Thymus (tissue), 11 donors: ENCODE results near the gene HPSE. TPM values are rescaled to one million over a fixed set of nuclear protein-coding genes. Genes with fewer than 3 reads are reported as not detected.
"Not testable (repeated sequence)": the region's sequence is repeated elsewhere in the genome, so short reads cannot be mapped to it uniquely, and the experiment has no call there.

ENCODE experiments used
- DNase-seq, 9 donors: peaks; one replicate each; pipeline ENCODE4 v3.0.0-alpha.2; 2013; ENCODE audit warnings: low spot score in 9 of 9, low read depth in 6 of 9, missing footprints in 1 of 9
- H3K27ac ChIP-seq, 2 donors: one replicate each; pipeline ENCODE4 v1.5.1; 2013; ENCODE audit warnings: control low read depth in 1 of 2, low read depth in 1 of 2, low read length in 1 of 2, mild to moderate bottlenecking in 1 of 2, moderate library complexity in 1 of 2
- H3K27me3 ChIP-seq, 2 donors: one replicate each; pipeline ENCODE4 v1.5.1; 2013; ENCODE audit warnings: low read length in 1 of 2; ENCODE audit not compliant: control insufficient read depth in 2 of 2, insufficient read depth in 1 of 2
- H3K36me3 ChIP-seq, 2 donors: one replicate each; pipeline ENCODE4 v1.5.1; 2013; ENCODE audit warnings: low read length in 1 of 2, mild to moderate bottlenecking in 1 of 2, moderate library complexity in 1 of 2; ENCODE audit not compliant: control insufficient read depth in 2 of 2, insufficient read depth in 2 of 2
- H3K4me1 ChIP-seq, 2 donors: one replicate each; pipeline ENCODE4 v1.5.1; 2013; ENCODE audit warnings: low read length in 2 of 2; ENCODE audit not compliant: control insufficient read depth in 2 of 2, insufficient read depth in 2 of 2
- H3K4me3 ChIP-seq, 2 donors: one replicate each; pipeline ENCODE4 v1.5.1; 2013; ENCODE audit warnings: low read length in 2 of 2, control low read depth in 1 of 2, mild to moderate bottlenecking in 1 of 2
- H3K9me3 ChIP-seq, 2 donors: one replicate each; pipeline ENCODE4 v1.5.1; 2013; ENCODE audit warnings: low read length in 1 of 2, mild to moderate bottlenecking in 1 of 2; ENCODE audit not compliant: control insufficient read depth in 2 of 2, insufficient read depth in 1 of 2
- WGBS: extraction: QIAGEN DNeasy Blood & Tissue Kit; methylation state at CpG from one replicate; pipeline ENCODE4 v1.1.7; 2013; 5-methylcytosine and 5-hydroxymethylcytosine counted together
- polyA plus RNA-seq: library from polyadenylated mRNA; stranded (reverse); fragments of 200-250 nt; gene quantifications from one replicate; pipeline ENCODE4 v1.2.3, GENCODE V29; 2013
- total RNA-seq: library from RNA; stranded (reverse); fragments of 120-200 nt; gene quantifications from one replicate; pipeline ENCODE4 v1.2.4, GENCODE V29; 2013
- donor health status: healthy.

Gene HPSE
- total and polyA plus RNA-seq, 2 donors, result 1.7 to 4.3 TPM

DNA sequence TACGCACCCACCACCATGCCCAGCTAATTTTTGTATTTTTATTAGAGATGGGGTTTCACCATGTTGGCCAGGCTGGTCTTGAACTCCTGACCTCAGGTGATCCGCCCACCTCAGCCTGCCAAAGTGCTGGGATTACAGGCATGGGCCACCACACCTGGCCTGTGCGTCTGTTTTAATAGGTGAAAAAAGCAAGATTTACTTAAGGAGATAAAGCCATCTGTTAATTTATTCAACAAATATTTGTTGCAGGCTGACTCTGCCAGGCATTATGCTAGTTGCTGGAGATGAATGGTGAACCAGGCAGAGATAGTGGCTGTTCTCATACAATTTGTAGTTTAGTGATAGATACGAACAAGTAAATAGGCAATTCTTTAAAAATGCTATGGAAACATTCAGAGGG lies 9.3 kb downstream of the HPSE start:
- H3K27me3 ChIP-seq, result peaks cover 0 to 23% of the 10 kb centered on the region in 2 donors
- 96% methylated on average over 4 of the region's 4 CpGs for WGBS
- H3K36me3 ChIP-seq, result not testable (repeated sequence)

DNA sequence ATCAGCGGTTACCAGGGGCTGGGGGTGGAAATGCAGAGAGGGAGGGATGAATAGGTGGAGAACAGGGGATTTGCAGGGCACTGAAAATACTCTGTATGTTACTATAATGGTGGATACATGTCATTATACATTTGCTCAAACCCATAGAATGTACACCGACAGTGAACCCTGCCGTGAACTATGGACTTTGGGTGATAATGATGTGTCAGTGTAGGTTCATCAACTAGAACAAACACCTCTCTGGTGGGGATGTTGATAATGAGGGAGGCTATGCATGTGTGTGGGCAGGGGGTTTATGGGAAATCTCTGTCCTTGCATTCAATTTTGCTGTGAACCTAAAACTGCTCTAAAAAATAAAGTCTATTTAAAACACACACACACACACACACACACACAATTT lies 11.5 kb downstream of the HPSE start:
- DNase-seq, result no peak
- Histone ChIP-seq H3K27ac (no peak overlapping the region), H3K9me3 (no peaks in the 10 kb centered on the region), H3K4me3 (no peak overlapping the region), H3K36me3 (no peaks in the 10 kb centered on the region), H3K4me1 (peaks cover 0 to 2% of the 10 kb centered on the region in 2 donors), H3K27me3 (peaks cover 0 to 14% of the 10 kb centered on the region in 2 donors)
- 98% methylated on average over 3 of the region's 3 CpGs for WGBS

More for the DNA sequence above, 9.3 kb downstream of the HPSE start:
- not testable (repeated sequence) for H3K4me1 ChIP-seq, H3K9me3 ChIP-seq, H3K27ac ChIP-seq, DNase-seq, H3K4me3 ChIP-seq

DNA sequence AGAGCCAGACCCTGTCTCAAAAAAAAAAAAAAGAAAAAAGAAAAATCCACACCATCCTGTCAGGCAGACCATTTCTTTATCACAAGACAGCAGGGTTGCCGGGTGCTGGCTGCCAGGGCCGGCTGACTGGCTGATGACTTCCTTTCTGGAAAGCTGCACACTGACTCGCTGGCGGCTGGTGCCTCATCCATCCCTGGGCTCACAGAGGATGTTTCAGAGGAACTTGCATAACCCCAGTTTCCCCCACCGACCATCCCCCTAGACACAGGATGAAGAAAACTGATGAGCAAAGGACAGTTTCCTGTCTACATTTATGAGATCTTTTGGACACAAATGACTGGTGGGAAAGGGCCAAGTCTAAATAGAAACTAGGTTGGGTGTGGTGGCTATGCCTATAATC lies 14.1 kb downstream of the HPSE start:
- H3K27me3 ChIP-seq, result peaks cover 0 to 10% of the 10 kb centered on the region in 2 donors
- 11% methylated on average over 5 of the region's 5 CpGs for WGBS
- no peaks in the 10 kb centered on the region for H3K9me3 ChIP-seq
- no peak overlapping the region for H3K4me3 ChIP-seq
- no peaks in the 10 kb centered on the region for H3K36me3 ChIP-seq
- H3K4me1 ChIP-seq, result peaks cover 0 to 2% of the 10 kb centered on the region in 2 donors
- H3K27ac ChIP-seq, result no peak overlapping the region
- DNase-seq, result no peak

DNA sequence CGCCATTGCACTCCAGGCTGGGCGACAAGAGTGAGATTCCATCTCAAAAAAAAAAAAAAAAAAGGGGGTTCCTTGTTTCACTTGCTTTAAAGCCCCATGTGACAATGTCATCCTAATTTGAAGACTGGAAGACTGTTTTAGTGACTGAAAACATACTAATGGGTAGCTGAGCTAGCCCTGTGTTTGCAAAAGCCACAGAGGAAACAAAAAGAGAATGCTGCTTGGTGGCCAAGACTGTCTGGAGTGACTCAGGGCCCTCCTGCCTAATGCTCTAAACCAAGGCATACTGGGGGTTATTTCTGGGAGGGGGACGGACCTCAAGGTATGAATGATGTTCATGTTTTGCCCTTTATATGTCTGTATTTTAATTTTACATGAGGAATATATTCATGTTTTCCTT lies 16.0 kb downstream of the HPSE start:
- 88% methylated on average over 3 of the region's 3 CpGs for WGBS
- H3K36me3 ChIP-seq, result no peaks in the 10 kb centered on the region

DNA sequence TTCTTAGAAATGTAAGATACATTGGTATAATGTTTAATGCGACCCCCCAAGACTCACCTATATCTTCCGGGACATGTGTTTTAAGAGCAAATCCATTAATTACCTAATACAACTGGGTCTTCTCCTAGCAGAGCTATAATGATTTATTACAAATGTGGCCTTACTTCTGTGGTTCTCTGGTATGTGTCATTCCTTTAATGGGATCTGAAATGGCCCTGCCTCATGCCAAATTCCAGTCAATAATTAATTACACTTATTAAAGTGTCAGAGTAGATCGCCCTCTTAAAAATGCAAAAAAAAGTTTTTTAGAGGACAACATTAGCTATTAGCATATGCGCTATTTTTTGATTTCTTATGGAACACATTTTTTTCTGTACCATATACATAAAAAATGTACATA lies 17.0 kb downstream of the HPSE start:
- DNase-seq, result no peak
- 72% methylated on average over 4 of the region's 4 CpGs for WGBS
- Histone ChIP-seq H3K4me3 (no peak overlapping the region), H3K9me3 (no peaks in the 10 kb centered on the region), H3K36me3 (no peaks in the 10 kb centered on the region), H3K4me1 (peaks cover 0 to 2% of the 10 kb centered on the region in 2 donors), H3K27ac (no peak overlapping the region), H3K27me3 (peaks cover 0 to 8% of the 10 kb centered on the region in 2 donors)

More for the DNA sequence above, 16.0 kb downstream of the HPSE start:
- DNase-seq, result no peak
- Histone ChIP-seq H3K4me1 (peaks cover 0 to 2% of the 10 kb centered on the region in 2 donors), H3K9me3 (no peaks in the 10 kb centered on the region), H3K4me3 (no peak overlapping the region), H3K27ac (no peak overlapping the region), H3K27me3 (peaks cover 0 to 8% of the 10 kb centered on the region in 2 donors)

DNA sequence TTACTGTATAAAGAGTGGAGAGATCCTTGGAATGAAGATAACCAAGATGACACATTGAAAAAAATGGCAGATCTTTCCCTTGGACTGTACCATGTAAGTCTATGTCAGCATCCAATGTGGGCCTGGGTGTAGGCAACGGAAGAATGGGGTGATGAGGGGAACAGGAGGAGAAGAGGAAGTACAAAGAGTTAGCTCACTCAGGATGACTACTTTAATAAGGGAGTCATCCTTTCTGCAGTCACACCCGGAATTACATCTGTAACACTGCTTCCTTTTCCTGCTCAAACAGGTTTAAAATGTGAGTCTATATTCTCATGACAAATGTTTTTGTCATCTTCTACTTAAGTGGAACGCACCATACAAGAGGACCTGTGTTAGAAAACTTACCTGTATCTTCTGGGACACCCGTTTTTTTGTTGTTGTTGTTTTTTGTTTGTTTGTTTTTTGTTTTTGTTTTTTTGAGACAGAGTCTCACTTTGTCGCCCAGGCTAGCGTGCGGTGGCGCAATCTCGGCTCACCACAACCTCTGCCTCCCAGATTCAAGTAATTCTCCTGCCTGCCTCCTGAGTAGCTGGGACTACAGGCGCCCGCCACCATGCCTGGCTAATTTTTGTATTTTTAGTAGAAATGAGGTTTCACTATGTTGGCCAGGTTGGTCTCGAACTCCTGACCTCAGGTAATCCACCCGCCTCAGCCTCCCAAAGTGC lies 18.0 kb downstream of the HPSE start:
- Histone ChIP-seq H3K27ac (no peak overlapping the region), H3K27me3 (peaks cover 0 to 8% of the 10 kb centered on the region in 2 donors), H3K36me3 (no peaks in the 10 kb centered on the region), H3K4me1 (peaks cover 0 to 2% of the 10 kb centered on the region in 2 donors), H3K9me3 (no peaks in the 10 kb centered on the region), H3K4me3 (no peak overlapping the region)
- WGBS, result 88% methylated on average over 13 of the region's 13 CpGs
- no peak for DNase-seq

DNA sequence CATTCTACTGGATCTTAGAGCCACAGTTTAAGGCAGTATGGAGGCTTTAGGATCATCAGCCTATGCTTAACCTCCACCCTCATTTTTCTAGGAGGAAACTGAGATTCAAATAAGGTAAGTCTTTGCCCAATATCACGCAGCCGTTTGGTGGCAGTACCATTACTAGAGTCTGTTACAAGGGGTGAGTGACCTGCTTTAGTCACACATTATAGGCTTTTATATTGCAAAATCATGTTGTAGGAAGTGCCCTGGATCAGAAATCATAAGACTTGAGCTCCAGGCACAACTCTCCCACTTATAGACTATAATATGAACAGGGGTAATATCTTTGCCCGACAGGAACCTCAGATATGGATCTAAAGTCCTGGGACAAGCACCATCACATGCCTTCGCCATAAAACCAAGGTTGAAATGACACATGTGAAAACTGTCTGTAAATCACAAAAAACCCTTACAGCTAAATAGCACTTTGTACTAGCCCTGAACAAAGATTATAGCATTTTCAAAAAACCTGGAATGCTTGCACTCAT lies 19.2 kb downstream of the HPSE start:
- DNase-seq, result no peak
- 97% methylated on average over 4 of the region's 4 CpGs for WGBS
- Histone ChIP-seq H3K36me3 (no peaks in the 10 kb centered on the region), H3K4me1 (peaks cover 0 to 2% of the 10 kb centered on the region in 2 donors), H3K4me3 (no peak overlapping the region), H3K27me3 (peaks cover 0 to 5% of the 10 kb centered on the region in 2 donors), H3K27ac (no peak overlapping the region), H3K9me3 (no peaks in the 10 kb centered on the region)

DNA sequence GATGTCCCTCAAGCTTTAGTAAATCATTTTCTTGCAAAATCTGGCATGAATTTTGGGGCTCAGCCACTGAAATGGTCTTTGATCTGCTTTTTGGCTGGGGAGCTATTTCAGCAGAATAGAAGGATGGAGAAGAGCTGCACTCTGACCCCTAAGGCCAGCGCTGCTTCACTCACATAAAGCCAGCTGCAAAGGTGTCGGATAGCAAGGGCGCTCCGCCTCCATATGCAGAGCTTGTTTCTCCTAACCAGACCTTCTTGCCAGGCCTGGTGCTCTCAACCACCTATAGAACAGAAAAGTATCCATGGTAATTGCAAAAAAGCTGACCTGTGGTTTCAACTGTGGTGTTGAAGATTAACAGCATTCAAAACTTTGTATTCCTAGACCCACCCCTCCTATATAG lies 26.0 kb downstream of the HPSE start:
- Histone ChIP-seq H3K9me3 (no peaks in the 10 kb centered on the region), H3K4me1 (no peaks in the 10 kb centered on the region), H3K27me3 (no peaks in the 10 kb centered on the region), H3K4me3 (no peak overlapping the region), H3K27ac (no peak overlapping the region), H3K36me3 (no peaks in the 10 kb centered on the region)
- WGBS, result 98% methylated on average over 4 of the region's 4 CpGs
- no peak for DNase-seq

DNA sequence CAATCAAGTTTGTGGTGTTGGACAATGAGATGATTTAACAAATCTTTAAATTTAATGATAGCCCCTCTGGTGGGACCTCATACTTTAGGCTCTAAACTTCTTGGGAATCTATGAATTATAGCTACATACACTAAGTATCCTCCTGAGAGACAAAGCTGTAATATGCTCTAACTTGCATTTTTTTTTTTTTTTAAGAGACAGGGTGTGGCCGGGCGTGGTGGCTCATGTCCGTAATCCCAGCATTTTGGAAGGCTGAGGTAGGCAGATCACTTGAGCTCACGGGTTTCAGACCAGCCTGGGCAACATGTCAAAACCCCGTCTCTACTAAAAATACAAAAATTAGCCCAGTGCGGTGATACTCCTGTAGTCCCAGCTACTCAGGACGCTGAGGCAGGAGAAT lies 26.7 kb downstream of the HPSE start:
- no peaks in the 10 kb centered on the region for H3K9me3 ChIP-seq
- no peak overlapping the region for H3K27ac ChIP-seq
- no peaks in the 10 kb centered on the region for H3K36me3 ChIP-seq
- DNase-seq, result no peak
- H3K4me1 ChIP-seq, result no peaks in the 10 kb centered on the region
- 83% methylated on average over 7 of the region's 7 CpGs for whole genome bisulfite sequencing
- H3K4me3 ChIP-seq, result no peak overlapping the region
- no peaks in the 10 kb centered on the region for H3K27me3 ChIP-seq
